IPS DF 19.7 (cell line): ENCODE data around the gene FCGR2B.
"Not testable (repeated sequence)": the region's sequence is repeated elsewhere in the genome, so short reads cannot be mapped to it uniquely, and the experiment has no call there.

Experiments used
- DNase-seq: peaks from one replicate; pipeline ENCODE4 v3.0.0-alpha.2; 2013; ENCODE audit warnings: low read depth, low spot score

FCGR2B gene

GRCh38 chr1:161662684-161663339, at the start of gene FCGR2B:
FCGR2B (plus strand) TSS chr1:161663143; CDS start chr1:161663242, 99 bp downstream.
- not testable (repeated sequence) for DNase-seq

GRCh38 chr1:161616417-161616816, 46.5 kb upstream of the FCGR2B start:
- DNase-seq, result not testable (repeated sequence)

GRCh38 chr1:161618517-161618916, 44.4 kb upstream of the FCGR2B start:
- not testable (repeated sequence) for DNase-seq

- DNase-seq, result not testable (repeated sequence)
These were observed 42.5 kb upstream of the FCGR2B start for GRCh38 chr1:161620399-161620798.

- DNase-seq, result peak; percentile 47
These were observed 41.6 kb upstream of the FCGR2B start for GRCh38 chr1:161621181-161622000.

GRCh38 chr1:161622054-161622453, 40.9 kb upstream of the FCGR2B start:
- DNase-seq, result not testable (repeated sequence)

GRCh38 chr1:161623401-161624051, 39.4 kb upstream of the FCGR2B start:
- DNase-seq, result not testable (repeated sequence)

GRCh38 chr1:161624605-161625004, 38.3 kb upstream of the FCGR2B start:
- DNase-seq, result not testable (repeated sequence)

- not testable (repeated sequence) for DNase-seq
These were observed 36.3 kb upstream of the FCGR2B start for GRCh38 chr1:161626445-161627146.

GRCh38 chr1:161630128-161630742, 32.7 kb upstream of the FCGR2B start:
- DNase-seq, result not testable (repeated sequence)

GRCh38 chr1:161631076-161631475, 31.9 kb upstream of the FCGR2B start, which contains the start of gene FCGR3B:
FCGR3B (minus strand) TSS chr1:161631176; CDS start chr1:161631094, 82 bp downstream.
- no peak for DNase-seq

GRCh38 chr1:161634993-161635392, 27.9 kb upstream of the FCGR2B start:
- not testable (repeated sequence) for DNase-seq

- DNase-seq, result not testable (repeated sequence)
These were observed 26.7 kb upstream of the FCGR2B start for GRCh38 chr1:161636189-161636782.

GRCh38 chr1:161636976-161637375, 26.0 kb upstream of the FCGR2B start:
- DNase-seq, result not testable (repeated sequence)

GRCh38 chr1:161638251-161638993, 24.5 kb upstream of the FCGR2B start:
- DNase-seq, result not testable (repeated sequence)

- DNase-seq, result not testable (repeated sequence)
These were observed 23.7 kb upstream of the FCGR2B start for GRCh38 chr1:161639203-161639602.

GRCh38 chr1:161642697-161643096, 20.2 kb upstream of the FCGR2B start:
- not testable (repeated sequence) for DNase-seq

GRCh38 chr1:161643481-161644208, 19.3 kb upstream of the FCGR2B start:
- DNase-seq, result not testable (repeated sequence)

GRCh38 chr1:161644855-161645254, 18.1 kb upstream of the FCGR2B start:
- not testable (repeated sequence) for DNase-seq
